Measurements from ENCODE around the gene ALMS1. TPM values are rescaled to one million over a fixed set of nuclear protein-coding genes. Genes with fewer than 3 reads are reported as not detected.
"Not testable (repeated sequence)": the region's sequence is repeated elsewhere in the genome, so short reads cannot be mapped to it uniquely, and the experiment has no call there.

The ALMS1 gene, protein sequence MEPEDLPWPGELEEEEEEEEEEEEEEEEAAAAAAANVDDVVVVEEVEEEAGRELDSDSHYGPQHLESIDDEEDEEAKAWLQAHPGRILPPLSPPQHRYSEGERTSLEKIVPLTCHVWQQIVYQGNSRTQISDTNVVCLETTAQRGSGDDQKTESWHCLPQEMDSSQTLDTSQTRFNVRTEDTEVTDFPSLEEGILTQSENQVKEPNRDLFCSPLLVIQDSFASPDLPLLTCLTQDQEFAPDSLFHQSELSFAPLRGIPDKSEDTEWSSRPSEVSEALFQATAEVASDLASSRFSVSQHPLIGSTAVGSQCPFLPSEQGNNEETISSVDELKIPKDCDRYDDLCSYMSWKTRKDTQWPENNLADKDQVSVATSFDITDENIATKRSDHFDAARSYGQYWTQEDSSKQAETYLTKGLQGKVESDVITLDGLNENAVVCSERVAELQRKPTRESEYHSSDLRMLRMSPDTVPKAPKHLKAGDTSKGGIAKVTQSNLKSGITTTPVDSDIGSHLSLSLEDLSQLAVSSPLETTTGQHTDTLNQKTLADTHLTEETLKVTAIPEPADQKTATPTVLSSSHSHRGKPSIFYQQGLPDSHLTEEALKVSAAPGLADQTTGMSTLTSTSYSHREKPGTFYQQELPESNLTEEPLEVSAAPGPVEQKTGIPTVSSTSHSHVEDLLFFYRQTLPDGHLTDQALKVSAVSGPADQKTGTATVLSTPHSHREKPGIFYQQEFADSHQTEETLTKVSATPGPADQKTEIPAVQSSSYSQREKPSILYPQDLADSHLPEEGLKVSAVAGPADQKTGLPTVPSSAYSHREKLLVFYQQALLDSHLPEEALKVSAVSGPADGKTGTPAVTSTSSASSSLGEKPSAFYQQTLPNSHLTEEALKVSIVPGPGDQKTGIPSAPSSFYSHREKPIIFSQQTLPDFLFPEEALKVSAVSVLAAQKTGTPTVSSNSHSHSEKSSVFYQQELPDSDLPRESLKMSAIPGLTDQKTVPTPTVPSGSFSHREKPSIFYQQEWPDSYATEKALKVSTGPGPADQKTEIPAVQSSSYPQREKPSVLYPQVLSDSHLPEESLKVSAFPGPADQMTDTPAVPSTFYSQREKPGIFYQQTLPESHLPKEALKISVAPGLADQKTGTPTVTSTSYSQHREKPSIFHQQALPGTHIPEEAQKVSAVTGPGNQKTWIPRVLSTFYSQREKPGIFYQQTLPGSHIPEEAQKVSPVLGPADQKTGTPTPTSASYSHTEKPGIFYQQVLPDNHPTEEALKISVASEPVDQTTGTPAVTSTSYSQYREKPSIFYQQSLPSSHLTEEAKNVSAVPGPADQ (N-terminal part only)
- total RNA-seq: 6.5 TPM
- long read RNA-seq, partial matches to known transcripts: 1 of 1 reads
- long read RNA-seq, other reads (novel, unspliced or antisense): 0 of 1 reads

DNA sequence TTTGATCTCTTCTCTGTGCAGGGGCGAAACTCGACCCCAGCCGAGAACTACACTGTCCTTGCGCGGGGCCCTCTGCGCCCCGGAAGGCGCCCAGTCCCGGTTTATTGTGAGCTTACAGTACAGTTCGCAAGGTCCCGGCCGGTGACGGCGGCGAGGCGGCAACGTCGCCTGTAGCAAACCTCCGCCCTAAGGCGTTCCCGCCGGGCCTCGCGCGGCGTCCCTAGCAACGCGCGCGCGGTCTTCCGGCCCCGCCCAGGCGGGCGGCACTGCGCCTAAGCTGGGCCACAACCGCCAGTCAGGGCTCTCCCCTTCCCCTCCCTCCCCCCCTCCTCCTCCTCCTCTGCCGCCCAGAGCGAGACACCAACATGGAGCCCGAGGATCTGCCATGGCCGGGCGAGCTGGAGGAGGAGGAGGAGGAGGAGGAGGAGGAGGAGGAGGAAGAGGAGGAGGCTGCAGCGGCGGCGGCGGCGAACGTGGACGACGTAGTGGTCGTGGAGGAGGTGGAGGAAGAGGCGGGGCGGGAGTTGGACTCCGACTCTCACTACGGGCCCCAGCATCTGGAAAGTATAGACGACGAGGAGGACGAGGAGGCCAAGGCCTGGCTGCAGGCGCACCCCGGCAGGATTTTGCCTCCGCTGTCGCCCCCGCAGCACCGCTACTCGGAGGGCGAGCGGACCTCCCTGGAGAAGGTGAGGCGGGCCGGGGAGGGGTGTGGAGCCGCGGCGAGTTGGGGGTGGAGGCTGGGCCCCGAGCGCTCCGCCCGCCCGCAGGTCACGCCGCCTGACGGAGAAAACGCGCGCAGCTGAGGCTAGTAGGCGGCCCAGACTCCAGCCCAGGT lies at the start of gene ALMS1:
Gene ALMS1, plus strand, starts transcription at position 333 of the 838 bp plus-strand sequence. Its CDS starts 33 bp downstream, at position 366.
- intact Hi-C loops (cut with DNase I): no loop called here
- peak; percentile 98 for ATAC-seq (ENCODE audit: poor library complexity)
- DNase-seq: peak; percentile 95

DNA sequence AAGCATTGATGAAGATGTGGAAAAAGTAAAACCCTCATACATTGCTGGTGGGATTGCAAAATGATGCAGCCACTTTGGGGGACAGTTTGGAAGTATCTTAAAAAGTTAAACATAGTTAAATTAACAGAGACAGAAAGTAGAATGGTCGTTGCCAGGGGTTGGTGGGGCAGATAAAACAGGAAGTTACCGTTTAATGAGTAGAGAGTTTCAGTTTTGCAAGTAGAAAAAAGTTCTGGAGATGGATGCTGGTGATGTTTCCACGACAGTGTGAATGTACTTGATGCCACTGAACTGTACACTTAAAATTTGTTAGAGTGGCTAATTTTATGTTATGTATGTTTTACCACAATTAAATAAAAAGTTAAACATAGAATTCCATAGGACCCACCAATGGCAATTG lies 47.8 kb upstream of the ALMS1 start:
- no peak for DNase-seq
- no peak for ATAC-seq (ENCODE audit: poor library complexity)
- intact Hi-C loops (cut with DNase I): no loop called here

DNA sequence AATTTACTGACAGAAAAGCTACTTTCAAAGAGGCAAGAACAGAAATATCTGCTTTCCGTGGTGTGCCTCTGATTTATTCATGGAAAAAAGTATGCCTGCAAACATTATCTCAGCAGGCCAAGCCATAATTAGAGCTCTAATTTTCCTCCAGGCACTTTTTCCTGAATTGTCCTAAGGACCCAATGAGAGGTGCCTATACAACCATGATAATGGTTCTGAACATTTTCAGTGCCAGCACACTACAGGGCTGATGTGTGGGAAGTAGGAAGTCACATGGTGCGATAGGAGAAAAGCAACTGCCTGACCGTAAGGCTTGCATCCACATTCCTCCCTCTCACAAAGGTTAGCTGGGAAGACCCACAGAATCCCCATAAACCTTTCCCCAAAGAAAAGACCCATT lies 46.4 kb upstream of the ALMS1 start:
- ATAC-seq (ENCODE audit: poor library complexity) (no peak), DNase-seq (no peak)
- intact Hi-C loops (cut with DNase I): no loop called here

DNA sequence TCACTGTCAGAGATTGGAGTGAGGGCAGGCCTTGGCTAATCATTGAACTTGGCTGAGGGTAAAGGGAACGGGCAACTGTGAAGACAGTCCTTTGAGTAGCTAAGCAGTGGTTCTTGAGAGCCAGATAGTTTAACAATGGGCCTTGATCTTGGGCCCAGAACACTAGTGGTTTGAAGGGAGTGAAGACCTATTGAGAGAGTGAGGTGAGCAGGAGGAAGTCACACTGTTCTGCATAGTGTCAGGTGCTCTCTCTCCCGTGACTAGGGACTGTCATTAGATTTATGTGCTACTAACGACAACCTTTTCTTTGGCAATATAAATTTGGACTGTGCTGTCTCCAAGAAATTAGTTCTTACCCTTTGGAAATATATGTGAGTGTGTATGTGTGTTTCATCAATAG lies 44.6 kb upstream of the ALMS1 start:
- no peak for ATAC-seq (ENCODE audit: poor library complexity)
- intact Hi-C loops (cut with DNase I): no loop called here
- DNase-seq: no peak

DNA sequence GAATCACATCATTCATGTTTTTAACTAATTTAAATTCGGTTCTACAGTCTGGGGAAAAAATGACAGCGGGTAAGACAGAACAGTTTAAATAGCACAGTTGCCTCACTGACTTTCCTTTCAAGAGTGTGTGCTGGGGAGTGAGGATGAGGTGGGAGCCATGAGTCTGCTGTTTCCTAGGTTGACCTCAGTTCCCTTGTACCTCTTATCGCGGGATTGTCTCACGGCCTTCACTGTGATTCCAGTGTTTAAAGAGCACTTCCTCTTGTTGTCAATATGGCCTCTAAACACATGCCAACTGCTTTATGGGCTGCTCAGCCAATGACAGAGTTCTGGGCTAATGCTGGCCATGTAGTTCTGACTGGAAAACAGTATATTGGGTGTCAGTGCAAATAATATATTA lies 41.6 kb upstream of the ALMS1 start:
- no peak for ATAC-seq (ENCODE audit: poor library complexity)
- DNase-seq: no peak
- intact Hi-C loops (cut with DNase I): no loop called here

DNA sequence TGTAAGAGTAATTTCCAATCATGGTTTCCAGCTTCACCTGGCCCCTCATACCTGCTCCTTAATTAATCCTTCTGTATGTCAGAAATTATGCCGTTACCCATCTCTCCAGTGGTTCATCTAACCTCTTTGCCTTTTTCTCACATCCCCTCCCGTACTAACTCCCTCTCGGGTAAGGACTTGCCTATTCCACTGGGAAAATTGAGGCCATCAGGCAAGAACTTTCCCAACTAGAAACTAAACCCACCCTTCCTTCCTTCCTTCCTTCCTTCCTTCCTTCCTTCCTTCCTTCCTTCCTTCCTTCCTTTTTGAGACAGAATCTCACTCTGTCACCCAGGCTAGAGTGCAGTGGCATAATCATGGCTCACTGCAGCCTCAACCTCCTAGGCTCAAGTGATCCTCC lies 40.9 kb upstream of the ALMS1 start:
- ATAC-seq (ENCODE audit: poor library complexity); intact Hi-C loops (cut with DNase I); DNase-seq: not testable (repeated sequence)

DNA sequence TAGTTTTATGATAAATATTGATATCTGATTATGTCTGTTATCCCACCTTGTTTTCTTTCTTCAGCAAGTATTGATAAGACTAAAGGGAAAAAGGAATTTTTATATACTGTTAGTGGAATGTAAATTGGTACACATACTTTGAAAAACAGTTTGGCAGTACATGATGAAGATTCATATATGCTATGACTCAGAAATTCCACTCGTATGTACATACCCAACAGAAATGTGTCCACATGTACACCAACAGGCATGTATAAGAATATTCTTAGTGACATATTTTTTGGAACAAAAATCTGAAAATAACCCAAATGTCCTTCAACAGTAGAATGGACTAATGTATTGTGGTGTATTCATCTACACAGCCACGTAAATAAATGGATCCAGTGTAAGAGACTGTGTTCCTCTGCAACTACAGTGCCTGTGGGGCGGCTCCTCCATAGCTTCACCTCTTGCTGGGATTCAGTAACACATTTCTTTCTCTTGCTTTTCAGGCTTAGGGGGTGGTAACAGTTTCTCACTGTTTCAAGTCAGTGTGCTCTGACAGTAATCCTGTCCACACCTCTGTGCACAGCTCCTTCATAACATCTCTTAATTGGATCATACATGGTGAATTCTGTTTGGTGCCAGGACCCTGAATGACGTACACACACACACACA lies 35.5 kb upstream of the ALMS1 start:
- intact Hi-C loops (cut with DNase I): no loop called here

DNA sequence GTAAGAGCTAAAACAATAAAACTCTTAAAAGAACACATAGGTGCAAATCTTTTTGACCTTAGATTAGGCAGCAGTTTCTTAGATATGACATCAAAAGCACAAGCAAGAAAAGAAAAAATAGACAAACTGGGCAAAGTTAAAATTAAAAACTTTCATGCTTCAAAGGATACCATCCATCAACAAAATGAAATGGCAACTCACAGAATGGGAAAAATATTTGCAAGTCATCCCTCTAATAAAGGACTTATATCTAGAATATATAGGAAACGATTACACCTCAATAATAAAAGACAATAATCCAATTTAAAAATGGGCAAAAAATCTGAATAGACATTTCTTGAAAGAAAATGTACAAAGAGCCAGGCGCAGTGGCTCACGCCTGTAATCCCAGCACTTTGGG lies 29.5 kb upstream of the ALMS1 start:
- DNase-seq: no peak
- no peak for ATAC-seq (ENCODE audit: poor library complexity)
- intact Hi-C loops (cut with DNase I): no loop called here

More for the DNA sequence above, 35.5 kb upstream of the ALMS1 start:
- ATAC-seq (ENCODE audit: poor library complexity) (no peak), DNase-seq (no peak)

DNA sequence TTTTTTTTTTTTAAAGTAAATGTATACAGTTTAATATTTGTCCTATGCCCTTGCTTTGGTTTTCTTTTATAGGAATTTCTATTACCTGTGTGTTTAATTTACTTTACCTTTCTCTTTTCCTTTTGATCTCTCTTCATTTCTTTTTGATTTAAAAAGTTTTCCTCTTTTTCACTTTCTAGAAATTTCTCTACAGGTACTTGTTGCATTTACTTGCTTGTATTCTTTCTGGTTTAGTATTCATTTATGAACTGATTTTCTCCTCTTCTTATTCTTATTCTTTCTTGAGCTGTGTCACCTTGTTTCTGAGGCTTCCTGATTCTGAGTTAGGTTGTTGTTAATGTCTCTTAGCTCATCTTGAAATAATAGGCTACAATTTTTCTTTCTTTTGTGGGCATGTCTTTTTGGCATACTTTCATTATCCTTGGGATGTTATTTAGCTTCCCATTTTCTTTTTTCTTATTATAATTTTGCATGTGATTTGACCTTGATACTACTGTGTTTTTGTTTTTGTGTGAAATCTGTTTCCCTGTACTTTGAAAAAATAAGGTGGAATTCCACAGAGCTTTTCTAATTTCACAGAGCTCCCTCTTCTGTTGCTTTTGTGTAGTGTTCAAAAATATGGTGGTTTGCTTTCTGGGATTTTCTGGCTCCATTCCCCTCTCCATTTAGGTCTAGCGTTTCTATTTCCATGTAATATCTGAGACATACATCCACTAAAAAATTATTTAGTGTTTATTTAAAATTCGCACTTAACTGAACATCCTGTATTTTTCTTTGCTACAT lies 25.5 kb upstream of the ALMS1 start:
- ATAC-seq (ENCODE audit: poor library complexity): no peak
- DNase-seq: no peak
- intact Hi-C loops (cut with DNase I): no loop called here

DNA sequence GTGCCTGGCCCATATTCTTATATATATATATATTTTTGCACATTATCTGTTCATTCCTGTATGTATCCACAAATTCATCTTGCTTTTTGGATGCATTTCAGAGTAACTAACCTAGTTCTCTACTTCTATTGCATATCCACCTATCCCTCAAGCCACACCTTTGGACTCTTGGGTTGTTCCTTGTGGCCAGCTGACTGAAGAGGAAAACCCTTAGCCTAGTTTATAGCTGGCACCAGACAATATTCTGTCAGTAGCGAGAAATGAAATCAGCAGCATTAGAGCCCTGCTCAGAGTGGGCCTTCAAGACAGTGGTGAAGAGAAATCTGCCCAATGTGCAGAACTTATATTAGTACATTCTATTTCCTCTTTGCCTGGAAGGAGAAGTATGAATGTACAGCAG lies 19.6 kb upstream of the ALMS1 start:
- no peak for ATAC-seq (ENCODE audit: poor library complexity)
- intact Hi-C loops (cut with DNase I): no loop called here
- DNase-seq: no peak

DNA sequence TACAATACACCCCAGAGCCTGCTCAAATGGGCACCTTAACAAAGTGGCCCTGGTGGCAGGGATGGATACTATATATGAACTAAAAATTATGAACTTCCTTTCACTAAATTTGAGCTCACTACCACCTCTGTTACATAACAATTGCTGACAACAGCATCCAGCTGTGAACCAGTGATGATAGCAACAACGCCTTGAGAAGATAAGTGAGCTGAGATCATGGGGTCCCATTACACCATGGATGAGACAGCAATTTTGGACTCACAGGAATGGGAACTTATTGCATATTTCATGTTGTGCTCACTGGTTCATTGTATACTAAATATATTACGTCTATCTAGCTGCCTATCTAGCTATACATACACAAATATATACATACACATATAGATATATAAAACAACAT lies 16.9 kb upstream of the ALMS1 start:
- ATAC-seq (ENCODE audit: poor library complexity) (peak; percentile 43), DNase-seq (no peak)
- intact Hi-C loops (cut with DNase I): no loop called here

DNA sequence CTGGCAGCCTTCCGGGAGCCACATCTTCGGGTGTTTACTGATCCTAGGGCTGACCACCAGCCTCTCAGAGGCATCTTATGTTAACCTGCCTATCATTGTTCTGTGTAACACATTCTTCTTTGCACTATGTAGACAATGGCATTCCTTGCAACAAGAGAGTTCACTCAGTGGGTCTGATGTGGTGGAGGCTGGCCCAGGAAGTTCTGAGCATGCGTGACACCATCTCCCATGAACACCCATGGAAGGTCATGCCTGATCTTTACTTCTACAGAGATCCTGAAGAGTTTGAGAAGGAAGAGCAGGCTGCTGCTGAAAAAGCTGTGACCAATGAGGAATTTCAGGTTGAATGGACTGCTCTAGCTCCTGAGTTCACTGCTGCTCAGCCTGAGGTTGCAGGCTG lies 15.3 kb upstream of the ALMS1 start:
- intact Hi-C loops (cut with DNase I): no loop called here
- DNase-seq (no peak), ATAC-seq (ENCODE audit: poor library complexity) (no peak)

DNA sequence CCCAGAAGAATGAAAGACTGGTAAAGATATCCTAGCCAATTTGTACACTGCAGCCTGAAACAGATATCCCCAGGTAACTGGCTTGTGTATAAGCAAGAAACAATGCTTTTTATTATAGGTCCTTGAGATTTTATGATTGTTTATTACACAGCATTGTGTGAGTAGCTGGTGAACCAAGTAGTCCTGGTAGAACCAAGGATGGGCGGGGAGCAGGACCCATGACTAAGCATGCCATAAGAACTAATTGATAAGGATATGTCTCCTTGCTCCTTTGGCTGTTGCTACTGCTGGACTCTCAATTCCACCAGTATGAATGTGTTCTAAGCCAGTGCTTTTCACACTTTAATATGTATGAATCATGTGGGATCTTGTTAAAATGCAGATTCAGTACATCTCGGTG lies 12.3 kb upstream of the ALMS1 start:
- ATAC-seq (ENCODE audit: poor library complexity) (no peak), DNase-seq (no peak)
- intact Hi-C loops (cut with DNase I): no loop called here

DNA sequence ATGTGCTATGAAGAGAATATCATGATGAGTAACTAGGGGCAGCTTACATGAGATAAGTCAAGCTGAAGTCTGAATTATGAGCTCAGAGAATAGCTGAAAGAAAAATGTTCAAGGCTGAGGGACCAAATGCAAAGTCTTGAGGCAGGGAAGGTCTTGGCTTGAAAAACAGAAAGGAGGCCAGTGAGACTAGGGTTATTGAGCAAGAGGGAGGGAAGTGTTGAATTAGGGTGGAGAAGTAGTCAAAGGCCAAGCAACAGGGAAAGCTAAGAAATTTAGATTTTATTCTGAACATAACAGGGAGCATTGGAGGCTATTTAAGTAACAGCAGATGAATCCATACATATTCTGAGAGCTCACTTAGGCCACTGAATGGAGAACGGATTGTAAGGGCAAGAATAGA lies 11.4 kb upstream of the ALMS1 start:
- intact Hi-C loops (cut with DNase I): no loop called here
- DNase-seq (no peak), ATAC-seq (ENCODE audit: poor library complexity) (peak; percentile 60)

DNA sequence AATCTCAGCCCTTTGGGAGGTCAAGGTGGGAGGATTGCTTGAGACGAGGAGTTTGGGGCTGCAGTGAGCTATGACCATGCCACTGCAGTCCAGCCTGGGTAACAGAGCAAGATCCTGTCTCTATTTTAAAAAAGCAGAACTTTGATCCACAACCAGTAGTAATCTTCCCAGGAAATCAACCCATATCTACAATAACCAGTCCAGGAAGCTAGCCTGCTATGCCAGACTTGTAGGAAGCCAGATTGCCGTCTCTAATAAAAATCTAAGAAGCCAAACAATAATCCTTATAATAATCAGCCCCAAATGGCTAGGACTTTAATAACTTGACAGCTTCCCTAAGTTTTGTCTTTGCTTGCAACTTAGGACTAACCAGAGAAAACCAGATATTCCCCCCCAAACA lies 9.0 kb upstream of the ALMS1 start:
- ATAC-seq (ENCODE audit: poor library complexity): no peak
- DNase-seq: no peak
- intact Hi-C loops (cut with DNase I): no loop called here

DNA sequence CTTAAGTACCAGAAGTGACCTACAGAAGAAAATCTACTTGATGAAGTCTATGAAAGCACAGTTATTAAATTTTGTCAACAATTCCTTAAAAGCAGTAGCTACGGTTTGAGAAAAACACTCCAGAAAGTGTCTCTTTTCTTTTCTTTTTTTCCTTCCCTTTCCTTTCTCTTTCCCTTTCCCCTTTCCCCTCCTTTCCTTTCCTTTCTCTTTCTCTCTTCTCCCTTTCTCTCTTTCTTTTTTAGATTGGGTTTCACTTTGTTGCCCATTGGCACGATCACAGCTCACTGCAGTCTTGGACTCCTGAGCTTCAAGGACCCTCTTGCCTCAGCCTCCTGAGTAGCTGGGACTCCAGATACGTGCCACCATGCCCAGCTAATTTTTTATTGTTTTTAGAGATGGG lies 2.6 kb upstream of the ALMS1 start:
- ATAC-seq (ENCODE audit: poor library complexity) (no peak), DNase-seq (no peak)
- intact Hi-C loops (cut with DNase I): no loop called here

DNA sequence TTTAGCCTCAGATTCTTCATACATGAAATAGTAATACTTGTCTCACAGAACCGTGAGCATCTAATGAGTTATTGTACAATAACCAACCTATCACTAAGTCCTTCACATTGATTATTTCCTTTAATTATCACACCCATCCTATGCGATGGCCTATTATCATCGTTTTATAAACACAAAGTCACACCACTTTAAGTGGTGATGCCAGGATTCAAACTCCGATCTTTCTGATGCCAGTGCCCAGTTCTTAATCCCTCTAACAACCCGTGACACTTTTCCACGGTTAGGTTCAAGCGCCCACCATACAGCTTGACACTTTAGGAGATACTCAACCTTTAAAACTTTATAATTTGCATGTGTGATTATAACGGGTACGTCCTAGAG lies 523 bp upstream of the ALMS1 start:
- DNase-seq (no peak), ATAC-seq (ENCODE audit: poor library complexity) (no peak)
- intact Hi-C loops (cut with DNase I): no loop called here
